CD4-positive, alpha-beta T cell treated with Interleukin-15 for 4 hours (primary cell): ENCODE results near the gene OXER1.

Experiments
- DNase-seq: peaks from one replicate; pipeline ENCODE4 v3.0.0-alpha.2; 2020; ENCODE audit warnings: low spot score

Gene OXER1

DNA sequence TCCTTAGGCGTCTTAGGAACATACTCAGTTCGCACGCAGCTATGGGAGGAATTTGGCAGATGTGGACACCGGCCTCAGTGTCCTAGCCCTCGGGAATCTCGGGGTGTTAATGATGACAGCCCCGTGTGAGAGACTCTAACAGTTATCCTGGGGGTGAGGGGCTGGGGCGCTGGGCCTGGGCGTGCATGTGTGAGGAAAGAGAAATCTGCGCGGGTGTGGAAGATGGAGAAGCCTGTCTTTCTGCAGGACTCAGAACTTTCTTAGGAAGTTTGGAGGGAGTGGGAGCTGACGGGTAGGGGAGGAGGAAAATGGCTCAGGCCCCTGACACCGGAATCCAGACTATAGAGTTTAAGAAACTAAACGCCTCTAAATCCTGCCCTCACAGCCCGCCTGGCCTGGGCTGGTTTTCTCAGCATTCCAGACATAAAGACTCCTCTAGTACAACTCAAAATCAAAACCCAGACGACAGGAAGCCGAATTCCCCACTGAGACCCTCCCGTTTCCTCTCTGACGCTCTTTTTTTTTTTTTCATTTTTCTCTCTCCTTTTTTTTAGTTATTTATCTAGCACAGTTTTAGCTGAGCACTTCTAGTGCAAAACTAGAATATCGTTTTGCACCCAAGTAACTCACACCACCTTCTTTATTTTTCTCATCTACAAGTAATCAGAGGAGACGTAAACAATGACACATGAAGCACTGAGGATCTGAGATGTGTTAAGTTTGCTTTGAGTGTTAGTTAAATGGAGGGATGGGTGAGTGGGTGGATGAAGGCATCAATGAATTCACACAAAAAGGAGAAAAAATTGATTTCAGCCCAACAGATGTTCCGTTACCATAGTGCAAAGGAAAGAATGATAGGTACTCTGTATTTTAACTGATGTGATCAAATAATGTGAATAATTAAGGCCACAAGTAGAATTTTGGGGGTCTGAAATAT, 29.7 kb upstream of the OXER1 start:
- no peak for DNase-seq

- DNase-seq = no peak
These were observed 28.8 kb upstream of the OXER1 start, which contains the start of gene HAAO for GRCh38 chr2:42792583-42793333. Gene HAAO, minus strand, starts transcription at chr2:42792583. Its CDS starts 47 bp downstream, at chr2:42792536.

GRCh38 chr2:42792087-42792582, 28.2 kb upstream of the OXER1 start:
- DNase-seq = no peak

GRCh38 chr2:42791606-42792005, 27.7 kb upstream of the OXER1 start:
- DNase-seq = no peak

- no peak for DNase-seq
These were observed 25.8 kb upstream of the OXER1 start for GRCh38 chr2:42789751-42790150.

- DNase-seq = no peak
These were observed 24.9 kb upstream of the OXER1 start for GRCh38 chr2:42788882-42789281.

DNA sequence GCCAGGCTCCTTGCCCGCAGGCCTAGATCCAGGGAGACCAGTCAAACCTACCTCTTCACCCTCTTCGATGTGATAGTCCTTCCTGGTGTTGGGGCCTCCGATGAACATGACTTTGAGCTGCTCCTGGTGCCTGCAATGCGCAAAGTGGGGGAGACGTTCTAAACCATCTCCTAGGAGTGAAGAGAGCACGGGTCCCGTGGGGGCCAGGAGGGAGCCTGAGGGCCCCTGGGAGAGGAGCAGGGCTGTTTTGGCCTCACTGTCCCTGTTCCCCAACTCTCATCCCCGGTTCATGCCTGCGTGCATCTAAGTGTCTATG, 24.5 kb upstream of the OXER1 start:
- DNase-seq = no peak

- DNase-seq = no peak
These were observed 24.0 kb upstream of the OXER1 start for GRCh38 chr2:42787788-42788477.

GRCh38 chr2:42787424-42787787, 23.5 kb upstream of the OXER1 start:
- DNase-seq = no peak

DNA sequence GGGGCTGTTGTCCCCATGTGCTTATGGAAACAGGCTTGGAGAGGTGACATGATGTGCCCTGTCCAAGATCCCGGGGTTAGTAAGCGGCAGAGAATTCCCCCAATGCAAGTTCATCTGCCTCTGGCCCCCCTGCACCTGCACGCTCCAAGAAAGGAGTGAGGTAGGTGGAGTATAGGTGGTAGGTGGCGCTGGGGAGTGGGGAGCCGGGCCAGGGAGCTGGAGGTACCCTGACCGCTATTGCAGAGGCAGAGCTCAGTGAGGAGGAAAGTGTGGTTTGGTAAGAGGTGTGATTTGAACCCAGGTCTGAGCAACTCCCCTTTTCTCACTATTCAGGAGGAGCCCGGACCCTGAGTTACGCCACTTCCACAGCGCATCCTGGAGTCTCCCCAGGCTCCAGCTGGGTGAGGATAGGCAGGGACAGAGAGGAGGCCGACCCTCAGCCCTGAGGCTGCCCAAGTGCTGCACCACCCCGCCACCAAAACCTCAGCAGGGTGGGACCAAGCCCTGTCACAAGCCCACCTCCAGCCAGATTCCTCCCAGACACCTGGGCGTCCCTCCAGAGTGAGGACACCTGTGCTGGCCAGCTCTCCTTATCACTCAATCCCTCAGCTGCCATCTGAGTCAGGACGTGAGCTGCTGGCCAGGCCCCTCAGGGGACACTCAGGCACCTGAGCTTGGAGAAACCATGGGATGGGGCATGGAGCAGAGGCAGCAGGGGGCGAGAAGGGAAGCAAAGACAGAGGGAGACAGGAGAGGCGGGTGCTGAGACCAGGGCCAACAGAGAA, 22.8 kb upstream of the OXER1 start:
- no peak for DNase-seq

DNA sequence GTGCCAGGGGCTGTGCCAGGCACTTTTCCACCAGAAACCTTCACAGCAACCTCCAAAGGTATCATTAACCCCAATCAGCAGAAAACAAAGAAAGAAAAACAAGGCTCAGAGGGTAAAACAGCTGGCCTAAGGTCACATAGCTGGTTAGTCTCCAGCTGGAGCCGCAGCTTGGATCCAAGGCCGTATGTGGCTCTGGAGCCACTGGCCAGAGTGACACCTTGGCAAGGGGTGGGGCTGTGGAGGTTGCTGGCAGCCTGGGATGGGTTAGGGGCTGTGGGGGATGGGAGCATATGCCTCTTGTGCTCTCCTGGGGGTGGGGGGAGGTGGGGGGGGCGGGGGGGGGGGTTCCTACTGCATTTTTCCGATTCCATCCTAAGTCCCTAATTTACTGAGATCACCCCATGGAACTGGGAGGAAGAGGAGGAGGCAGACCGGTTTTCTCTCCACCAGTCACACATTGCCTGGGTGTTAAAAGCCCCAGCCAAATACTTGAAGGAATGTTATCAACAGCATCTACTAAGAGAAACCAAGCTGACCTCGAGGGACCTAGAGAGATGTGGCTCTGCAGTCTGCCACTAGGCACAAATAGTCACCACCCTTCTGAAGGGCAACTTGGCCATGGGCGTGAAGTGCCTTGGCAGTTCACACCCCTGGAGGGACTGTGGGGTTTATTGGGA, 20.4 kb upstream of the OXER1 start:
- no peak for DNase-seq

DNA sequence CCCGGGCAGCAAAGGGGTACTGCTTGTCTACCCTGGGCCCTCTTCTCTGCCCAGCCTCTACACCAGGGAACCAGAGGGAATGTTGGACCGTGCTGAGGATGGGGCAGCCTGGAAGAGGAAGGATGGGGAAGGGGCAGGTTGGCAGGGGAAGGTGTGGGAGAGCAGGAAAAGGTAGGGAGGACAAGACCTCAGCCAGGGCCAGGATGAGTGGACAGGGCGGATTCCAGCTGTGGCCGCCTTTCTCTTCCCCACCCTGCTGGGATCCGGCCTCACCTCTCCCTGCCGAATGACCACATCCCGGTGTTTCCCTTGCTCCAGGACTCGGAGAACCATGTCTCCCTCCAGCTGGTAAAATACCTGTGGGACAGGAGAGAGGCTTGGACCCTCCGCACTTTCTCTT, 19.6 kb upstream of the OXER1 start:
- no peak for DNase-seq

- DNase-seq = no peak
These were observed 17.2 kb upstream of the OXER1 start for GRCh38 chr2:42781181-42781580.

DNA sequence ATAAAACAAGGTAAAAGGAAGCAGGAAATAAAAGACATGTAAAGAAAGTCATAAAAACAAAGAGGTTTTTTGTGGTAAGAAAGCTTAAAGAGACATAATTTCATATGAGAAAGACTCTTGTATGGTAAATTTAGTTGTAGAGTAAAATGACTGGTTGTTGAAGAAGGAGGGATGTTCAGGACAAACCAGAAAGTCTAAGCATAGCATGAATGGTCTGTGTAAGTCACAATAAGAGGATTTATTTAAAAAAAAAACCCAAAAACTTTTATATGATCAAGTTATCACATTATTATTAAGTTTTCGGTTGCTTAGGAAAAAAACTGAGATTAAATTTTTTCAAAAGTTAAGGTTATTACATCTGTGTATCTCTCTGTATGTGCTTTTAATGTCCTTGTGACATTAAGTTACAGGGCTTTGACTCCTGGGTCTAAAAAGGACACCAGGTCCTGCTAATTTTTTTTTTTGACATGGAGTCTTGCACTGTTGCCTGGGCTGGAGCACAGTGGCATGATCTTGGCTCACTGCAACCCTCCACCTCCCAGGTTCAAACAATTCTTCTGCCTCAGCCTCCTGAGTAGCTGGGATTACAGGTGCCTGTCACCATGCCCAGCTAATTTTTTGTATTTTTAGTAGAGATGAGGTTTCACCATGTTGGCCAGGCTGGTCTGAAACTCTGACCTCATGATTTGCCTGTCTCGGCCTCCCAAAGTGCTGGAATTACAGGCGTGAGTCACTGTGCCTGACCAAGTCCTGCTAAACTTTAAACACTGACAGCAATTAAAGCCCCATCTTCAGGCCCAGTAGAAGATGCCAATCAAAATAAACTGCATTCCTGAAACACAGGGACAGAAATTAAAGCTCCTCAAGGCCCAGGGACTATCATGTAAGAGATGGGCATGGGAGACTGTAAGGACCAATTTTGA, 14.2 kb upstream of the OXER1 start:
- no peak for DNase-seq

DNA sequence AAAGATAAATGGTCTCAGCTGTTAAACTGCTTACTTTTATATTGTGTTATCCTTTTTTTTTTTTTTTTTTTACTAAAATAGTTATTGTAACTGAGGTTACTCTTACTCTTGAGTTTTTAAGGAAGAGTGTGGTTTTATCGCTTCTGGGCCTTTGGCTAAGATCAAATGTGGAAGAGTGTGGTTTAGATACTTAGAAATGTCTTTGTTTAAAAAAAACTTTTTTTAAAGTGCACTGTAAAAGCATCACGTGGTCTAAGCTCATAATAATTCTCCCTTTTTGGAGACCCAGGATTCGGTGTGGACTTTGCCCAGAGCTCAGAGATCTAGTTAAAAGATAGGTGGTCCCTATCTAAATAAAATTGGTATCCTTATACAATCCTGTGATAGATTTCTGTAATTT, 11.9 kb upstream of the OXER1 start:
- DNase-seq = no peak

GRCh38 chr2:42775186-42775585, 11.3 kb upstream of the OXER1 start:
- no peak for DNase-seq

GRCh38 chr2:42771546-42772153, 7.7 kb upstream of the OXER1 start:
- DNase-seq = no peak

GRCh38 chr2:42770288-42771131, 6.6 kb upstream of the OXER1 start:
- no peak for DNase-seq
